Psoas muscle (tissue), 8 donors: ENCODE results near the gene CNKSR2. TPM values are rescaled to one million over a fixed set of nuclear protein-coding genes. Genes with fewer than 3 reads are reported as not detected.

Experiments
- ATAC-seq, 4 donors: fragments of 200-7000 bp; cut with Tn5 transposase; one replicate each; pipeline ENCODE4 v1.9.1; 2020; ENCODE audit warnings: moderate library complexity in 3 of 4, mild to moderate bottlenecking in 2 of 4
- DNase-seq, 2 donors: peaks; one replicate each; pipeline ENCODE4 v3.0.0-alpha.2; 2020
- H3K27ac ChIP-seq: fragments of 200-600 bp; one replicate; pipeline ENCODE4 v1.8.0; 2022
- H3K27me3 ChIP-seq, 3 donors: fragments of 200-600 bp in 1 of 3; one replicate each; pipeline versions ENCODE4 v1.6.1 to v1.8.0; 2013 to 2022; ENCODE audit warnings: low read length in 2 of 3, mild to moderate bottlenecking in 2 of 3, moderate library complexity in 1 of 3; ENCODE audit not compliant: insufficient read depth in 3 of 3
- H3K36me3 ChIP-seq, 2 donors: fragments of 200-600 bp in 1 of 2; one replicate each; pipeline versions ENCODE4 v1.6.1 to v1.8.0; 2013 to 2022; ENCODE audit warnings: low read depth in 1 of 2, mild to moderate bottlenecking in 1 of 2, moderate library complexity in 1 of 2; ENCODE audit not compliant: insufficient read depth in 1 of 2
- H3K4me1 ChIP-seq: fragments of 200-600 bp; one replicate; pipeline ENCODE4 v1.8.0; 2022
- H3K4me3 ChIP-seq: fragments of 200-600 bp; one replicate; pipeline ENCODE4 v1.8.0; 2022; ENCODE audit warnings: mild to moderate bottlenecking
- H3K9me3 ChIP-seq: fragments of 200-600 bp; one replicate; pipeline ENCODE4 v1.8.0; 2022
- CTCF ChIP-seq: fragments of 200-600 bp; IDR thresholded peaks from one replicate; pipeline ENCODE4 v1.8.0; 2022; ENCODE audit warnings: antibody characterized with exemption
- WGBS, 3 donors: extraction: QIAGEN DNeasy Blood & Tissue Kit; methylation state at CpG; one replicate each; pipeline versions ENCODE4 v1.1.6 to v1.1.7; 2013; 5-methylcytosine and 5-hydroxymethylcytosine counted together
- intact Hi-C, 2 donors: fragments of 100-400 bp; cut with DNase I; formaldehyde crosslinking; loops; one replicate each; pipeline versions ENCODE4 v1.11.0 to v1.14.2; 2022
- polyA plus RNA-seq, 3 donors: library from polyadenylated mRNA; stranded (reverse); fragments of 200-250 nt; gene quantifications; one replicate each; pipeline ENCODE4 v1.2.3, GENCODE V29; 2013
- total RNA-seq, 4 donors: library from RNA; stranded (reverse); fragmentation: NEBNext Ultra II Directional in 2 of 4; extraction: Animal tissue kit (Norgen Biotek cat#: 25700) in 2 of 4; gene quantifications; one replicate each; pipeline versions ENCODE4 v1.2.1 to v1.2.4, GENCODE V29; 2021 to 2023
- donor health status: healthy with polysubstance abuse.
- donor health status: DM: no; HTN: no; CAD: no; lungs with moderate emphysema.
- donor health status: Bipolar disorder and iron deficiency.
- donor health status: healthy.
- donor health status: DM: yes; HTN: yes; CAD: no.
- donor health status: DM: no; HTN: no; CAD: no.
- donor health status: DM: no; HTN: no; CAD: no.
- donor health status: DM: yes; HTN: yes; CAD: no.

CNKSR2 gene
- total and polyA plus RNA-seq, 7 donors = 0.10 to 0.36 (median 0.16) TPM

- Histone ChIP-seq H3K4me1 (no peaks in the 10 kb centered on the region), H3K4me3 (no peak overlapping the region), H3K9me3 (no peaks in the 10 kb centered on the region), H3K27me3 (no peaks in the 10 kb centered on the region), H3K27ac (no peak overlapping the region), H3K36me3 (no peaks in the 10 kb centered on the region)
- ATAC-seq (no peak), DNase-seq (no peak)
- WGBS, 3 donors = 86 to 98% (median 97%) methylated on average over 2 of the region's 2 CpGs
- no peak for TF ChIP-seq CTCF
- intact Hi-C loops = no loop called here
Measured at GRCh38 chrX:21620234-21620633, 246.0 kb downstream of the CNKSR2 start.

- H3K36me3 ChIP-seq = no peaks in the 10 kb centered on the region
- H3K27ac ChIP-seq = no peak overlapping the region
- DNase-seq (no peak), ATAC-seq (no peak)
- H3K9me3 ChIP-seq = no peaks in the 10 kb centered on the region
- no peaks in the 10 kb centered on the region for H3K27me3 ChIP-seq
- intact Hi-C loops = no loop called here
- TF ChIP-seq CTCF = no peak
- H3K4me3 ChIP-seq = no peak overlapping the region
- H3K4me1 ChIP-seq = no peaks in the 10 kb centered on the region
Measured at GRCh38 chrX:21623778-21624501, 249.7 kb downstream of the CNKSR2 start.

- H3K27ac ChIP-seq = no peak overlapping the region
- DNase-seq (no peak), ATAC-seq (no peak)
- no peaks in the 10 kb centered on the region for H3K9me3 ChIP-seq
- H3K36me3 ChIP-seq = no peaks in the 10 kb centered on the region
- intact Hi-C loops = no loop called here
- WGBS, 3 donors = 55 to 61% (median 57%) methylated on average over 2 of the region's 2 CpGs
- no peak for TF ChIP-seq CTCF
- no peak overlapping the region for H3K4me3 ChIP-seq
- H3K27me3 ChIP-seq = no peaks in the 10 kb centered on the region
- H3K4me1 ChIP-seq = no peaks in the 10 kb centered on the region
Measured at GRCh38 chrX:21632027-21632426, 257.8 kb downstream of the CNKSR2 start.

GRCh38 chrX:21638311-21638710 is 264.1 kb downstream of the CNKSR2 start:
- ATAC-seq = no peak
- no peak overlapping the region for H3K4me3 ChIP-seq
- no peaks in the 10 kb centered on the region for H3K4me1 ChIP-seq
- H3K27me3 ChIP-seq = no peaks in the 10 kb centered on the region
- no peaks in the 10 kb centered on the region for H3K36me3 ChIP-seq
- no peak for DNase-seq
- intact Hi-C loops = no loop called here
- WGBS, 3 donors = 79 to 99% (median 98%) methylated on average over 2 of the region's 2 CpGs
- no peak for TF ChIP-seq CTCF
- H3K9me3 ChIP-seq = no peaks in the 10 kb centered on the region
- H3K27ac ChIP-seq = no peak overlapping the region

- Histone ChIP-seq H3K4me1 (no peaks in the 10 kb centered on the region), H3K27ac (no peak overlapping the region), H3K36me3 (no peaks in the 10 kb centered on the region), H3K9me3 (no peaks in the 10 kb centered on the region), H3K4me3 (no peak overlapping the region), H3K27me3 (no peaks in the 10 kb centered on the region)
- no peak for DNase-seq
- WGBS, 3 donors = 65 to 91% (median 87%) methylated on average over 3 of the region's 3 CpGs
- TF ChIP-seq CTCF = no peak
- intact Hi-C loops = no loop called here
- ATAC-seq = no peak
Measured at GRCh38 chrX:21639775-21640174, 265.6 kb downstream of the CNKSR2 start.
